ENCODE data around the gene DAB1. TPM values are rescaled to one million over a fixed set of nuclear protein-coding genes. Genes with fewer than 3 reads are reported as not detected.

DAB1 gene
- polyA plus RNA-seq, 1 experiment: 0.05 TPM

DNA sequence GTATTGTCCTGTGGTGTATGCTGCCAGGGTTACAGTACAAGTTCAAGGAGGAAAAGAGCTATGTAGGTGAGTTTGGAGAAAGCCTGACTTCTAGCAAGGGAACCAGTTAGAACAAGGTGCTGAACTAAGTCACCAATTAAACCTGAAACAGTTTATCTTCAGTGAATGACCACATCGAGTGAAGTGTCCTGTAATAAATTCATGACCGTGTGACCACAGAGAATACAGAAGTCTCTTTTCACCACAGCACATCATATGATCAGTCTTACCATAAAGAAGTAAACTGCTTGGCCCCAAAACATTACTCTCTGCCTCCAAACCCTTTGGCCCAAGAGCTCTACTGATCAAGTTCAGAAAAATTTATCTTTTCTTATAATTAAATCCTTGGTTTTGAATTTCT lies 141.4 kb downstream of the DAB1 start:
- no peak overlapping the region for H3K4me3 ChIP-seq (ENCODE audit: low read depth, low read length)
- no peaks in the 10 kb centered on the region for H3K9me3 ChIP-seq (ENCODE audit: control insufficient read depth, insufficient read depth, low read length)
- TF ChIP-seq, protein P1, sequence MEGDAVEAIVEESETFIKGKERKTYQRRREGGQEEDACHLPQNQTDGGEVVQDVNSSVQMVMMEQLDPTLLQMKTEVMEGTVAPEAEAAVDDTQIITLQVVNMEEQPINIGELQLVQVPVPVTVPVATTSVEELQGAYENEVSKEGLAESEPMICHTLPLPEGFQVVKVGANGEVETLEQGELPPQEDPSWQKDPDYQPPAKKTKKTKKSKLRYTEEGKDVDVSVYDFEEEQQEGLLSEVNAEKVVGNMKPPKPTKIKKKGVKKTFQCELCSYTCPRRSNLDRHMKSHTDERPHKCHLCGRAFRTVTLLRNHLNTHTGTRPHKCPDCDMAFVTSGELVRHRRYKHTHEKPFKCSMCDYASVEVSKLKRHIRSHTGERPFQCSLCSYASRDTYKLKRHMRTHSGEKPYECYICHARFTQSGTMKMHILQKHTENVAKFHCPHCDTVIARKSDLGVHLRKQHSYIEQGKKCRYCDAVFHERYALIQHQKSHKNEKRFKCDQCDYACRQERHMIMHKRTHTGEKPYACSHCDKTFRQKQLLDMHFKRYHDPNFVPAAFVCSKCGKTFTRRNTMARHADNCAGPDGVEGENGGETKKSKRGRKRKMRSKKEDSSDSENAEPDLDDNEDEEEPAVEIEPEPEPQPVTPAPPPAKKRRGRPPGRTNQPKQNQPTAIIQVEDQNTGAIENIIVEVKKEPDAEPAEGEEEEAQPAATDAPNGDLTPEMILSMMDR (IDR thresholded peaks at IDR 0.05; ENCODE audit: low read depth, low read length): no peak
- DNase-seq (ENCODE audit: low read depth, low spot score): no peak
- ChIA-PET POLR2A (no interaction called here), CTCF (no interaction called here)
- no peak overlapping the region for H3K27ac ChIP-seq (ENCODE audit: low read depth, low read length)
- H3K27me3 ChIP-seq (ENCODE audit: control insufficient read depth, insufficient read depth, low read length): no peaks in the 10 kb centered on the region

DNA sequence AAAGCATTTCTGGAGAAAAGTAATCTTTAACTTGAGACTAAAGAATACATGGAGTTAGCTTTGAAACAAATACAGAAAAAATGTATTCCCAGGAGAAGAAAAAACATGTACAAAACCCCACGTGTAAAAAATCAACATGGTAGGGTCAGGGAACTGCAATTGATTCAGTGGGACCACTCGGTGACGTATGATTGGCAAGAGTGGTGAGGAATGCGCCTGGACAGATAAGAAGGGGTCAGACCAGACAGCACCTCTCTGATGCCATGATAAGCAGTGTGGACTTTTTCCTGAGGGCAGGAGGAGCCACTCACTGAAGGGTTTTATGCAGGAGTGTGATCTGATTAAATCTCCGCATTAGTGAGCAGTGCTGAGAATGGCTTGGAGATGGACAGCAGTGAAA lies 142.5 kb downstream of the DAB1 start:
- ChIA-PET CTCF (no interaction called here), POLR2A (no interaction called here)
- TF ChIP-seq, protein P1 (IDR thresholded peaks at IDR 0.05; ENCODE audit: low read depth, low read length): no peak
- no peak for DNase-seq (ENCODE audit: low read depth, low spot score)
- Histone ChIP-seq H3K4me3 (ENCODE audit: low read depth, low read length) (no peak overlapping the region), H3K27me3 (ENCODE audit: control insufficient read depth, insufficient read depth, low read length) (no peaks in the 10 kb centered on the region), H3K9me3 (ENCODE audit: control insufficient read depth, insufficient read depth, low read length) (no peaks in the 10 kb centered on the region), H3K27ac (ENCODE audit: low read depth, low read length) (no peak overlapping the region)

DNA sequence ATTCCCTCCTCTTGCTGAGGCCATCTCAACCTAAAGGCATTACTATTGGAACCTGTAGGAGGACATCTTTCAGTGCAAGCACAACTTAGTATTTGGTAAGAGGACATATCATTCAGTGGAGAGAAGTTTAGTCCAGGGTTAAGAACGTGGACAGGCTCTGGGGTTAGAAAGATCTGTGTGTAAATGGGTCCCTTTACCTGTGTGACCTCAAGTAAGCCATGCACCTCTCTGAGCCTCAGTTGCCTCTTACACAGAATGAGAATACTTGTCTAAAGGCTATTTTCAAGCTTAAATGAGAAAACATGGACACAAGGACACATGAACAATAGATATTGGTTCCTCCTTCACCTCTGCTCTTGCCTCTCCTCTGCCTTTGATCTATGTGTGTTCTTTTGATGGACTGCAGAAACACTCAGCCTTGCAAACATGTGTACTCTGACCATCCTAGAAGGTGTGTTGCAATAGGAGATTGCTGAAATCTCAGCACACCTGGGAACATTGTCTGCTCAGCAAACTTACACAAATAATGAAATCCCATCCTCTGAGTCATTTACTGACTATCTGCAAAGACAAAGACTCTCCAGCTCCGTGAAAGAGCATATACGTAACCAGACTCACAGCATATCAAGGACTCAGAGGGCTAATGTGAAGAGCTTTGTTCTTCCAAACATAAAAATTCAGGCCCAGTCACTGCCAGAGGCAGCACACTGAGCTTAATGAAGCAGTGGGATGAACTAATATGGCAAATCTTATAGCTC lies 143.8 kb downstream of the DAB1 start:
- no peak for DNase-seq (ENCODE audit: low read depth, low spot score)
- ChIA-PET POLR2A (no interaction called here), CTCF (no interaction called here)
- H3K27ac ChIP-seq (ENCODE audit: low read depth, low read length): no peak overlapping the region
- H3K4me3 ChIP-seq (ENCODE audit: low read depth, low read length): no peak overlapping the region
- no peaks in the 10 kb centered on the region for H3K27me3 ChIP-seq (ENCODE audit: control insufficient read depth, insufficient read depth, low read length)
- H3K9me3 ChIP-seq (ENCODE audit: control insufficient read depth, insufficient read depth, low read length): no peaks in the 10 kb centered on the region
- TF ChIP-seq, protein P1 (IDR thresholded peaks at IDR 0.05; ENCODE audit: low read depth, low read length): no peak

DNA sequence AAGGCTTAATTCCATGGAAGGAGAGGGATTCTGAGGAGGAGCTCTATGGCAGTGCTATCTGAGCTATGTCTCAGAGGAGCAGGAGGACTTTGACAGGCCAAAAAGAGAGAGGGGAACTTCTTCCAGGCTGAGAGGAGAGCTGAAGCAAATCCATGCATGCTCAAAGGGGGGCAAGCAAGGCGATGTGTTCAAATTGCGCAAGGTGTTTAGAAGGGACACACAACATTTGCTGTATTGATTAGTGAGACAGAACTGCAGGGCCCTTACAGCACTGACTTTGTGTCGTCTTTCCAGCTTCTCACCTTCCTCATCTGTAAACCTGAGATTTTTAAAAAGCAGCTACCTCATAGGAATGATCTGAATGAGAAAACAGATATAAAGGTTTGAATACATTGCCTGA lies 145.3 kb downstream of the DAB1 start:
- H3K27ac ChIP-seq (ENCODE audit: low read depth, low read length): no peak overlapping the region
- no peak for DNase-seq (ENCODE audit: low read depth, low spot score)
- no peaks in the 10 kb centered on the region for H3K27me3 ChIP-seq (ENCODE audit: control insufficient read depth, insufficient read depth, low read length)
- TF ChIP-seq, protein P1 (IDR thresholded peaks at IDR 0.05; ENCODE audit: low read depth, low read length): no peak
- H3K9me3 ChIP-seq (ENCODE audit: control insufficient read depth, insufficient read depth, low read length): no peaks in the 10 kb centered on the region
- CTCF ChIA-PET: no interaction called here
- POLR2A ChIA-PET: no interaction called here
- H3K4me3 ChIP-seq (ENCODE audit: low read depth, low read length): no peak overlapping the region

DNA sequence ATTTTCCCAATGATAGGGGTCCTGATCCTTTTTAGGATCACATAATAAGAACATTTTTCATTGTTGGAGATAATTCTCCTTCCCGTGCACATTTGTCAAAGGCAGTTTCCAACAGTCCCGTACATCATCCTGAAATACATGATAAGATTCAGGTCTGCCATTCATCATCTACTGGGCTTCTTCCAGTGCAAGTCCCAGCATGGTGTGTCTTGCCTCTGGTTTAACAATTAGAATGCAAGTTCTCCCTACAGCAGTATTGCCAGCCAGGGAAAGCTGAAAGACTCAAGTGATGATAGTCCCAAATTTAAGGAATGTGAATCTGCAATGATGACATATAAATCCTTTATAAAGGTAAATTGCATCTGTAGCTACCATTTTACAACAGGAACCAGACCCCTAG lies 146.2 kb downstream of the DAB1 start:
- POLR2A ChIA-PET: no interaction called here
- Histone ChIP-seq H3K9me3 (ENCODE audit: control insufficient read depth, insufficient read depth, low read length) (no peaks in the 10 kb centered on the region), H3K4me3 (ENCODE audit: low read depth, low read length) (no peak overlapping the region), H3K27ac (ENCODE audit: low read depth, low read length) (no peak overlapping the region), H3K27me3 (ENCODE audit: control insufficient read depth, insufficient read depth, low read length) (no peaks in the 10 kb centered on the region)
- CTCF ChIA-PET: interaction anchor here (0.8 kb wide), 1 partner anchor 15 kb away, joined by 3 read pairs; no protein-coding TSS in a partner anchor
- no peak for DNase-seq (ENCODE audit: low read depth, low spot score)
- TF ChIP-seq, protein P1 (IDR thresholded peaks at IDR 0.05; ENCODE audit: low read depth, low read length): no peak
